GM19452 (cell line): Measurements from ENCODE around the gene ZNF385B.

ENCODE experiments used
- ATAC-seq: cut with Tn5 transposase; IDR thresholded peaks from one replicate; pipeline ENCODE4 v1.9.1; 2021; ENCODE audit not compliant: unreplicated experiment

ZNF385B gene

GRCh38 chr2:179412112-179412511, 449.3 kb downstream of the ZNF385B start:
- ATAC-seq = no peak

GRCh38 chr2:179410552-179411356, 450.7 kb downstream of the ZNF385B start:
- ATAC-seq = no peak

- ATAC-seq = no peak
Measured at GRCh38 chr2:179403624-179404023, 457.8 kb downstream of the ZNF385B start.

- no peak for ATAC-seq
Measured at GRCh38 chr2:179393481-179393880, 467.9 kb downstream of the ZNF385B start.
